Measurements from ENCODE around the gene CLUH.

Gene CLUH

GRCh38 chr17:2711608-2712299, at the start of gene CLUH:
Gene CLUH, minus strand, starts transcription at chr17:2711764. Its CDS starts 103 bp downstream, at chr17:2711661.
- DNase-seq (ENCODE audit: extremely low read depth in 1 of 2, low read depth in 1 of 2): peak; percentile 94

GRCh38 chr17:2758870-2759269, 47.3 kb upstream of the CLUH start:
- no peak for DNase-seq (ENCODE audit: extremely low read depth in 1 of 2, low read depth in 1 of 2)

- DNase-seq (ENCODE audit: extremely low read depth in 1 of 2, low read depth in 1 of 2): no peak
These were observed 44.5 kb upstream of the CLUH start for GRCh38 chr17:2755891-2756724.

GRCh38 chr17:2751491-2751890, 39.9 kb upstream of the CLUH start:
- DNase-seq (ENCODE audit: extremely low read depth in 1 of 2, low read depth in 1 of 2): no peak

GRCh38 chr17:2750721-2751120, 39.2 kb upstream of the CLUH start:
- no peak for DNase-seq (ENCODE audit: extremely low read depth in 1 of 2, low read depth in 1 of 2)

- DNase-seq (ENCODE audit: extremely low read depth in 1 of 2, low read depth in 1 of 2): peak; percentile 24 to 59
These were observed 38.2 kb upstream of the CLUH start for GRCh38 chr17:2749784-2750181.

GRCh38 chr17:2749058-2749783, 37.7 kb upstream of the CLUH start, which contains the start of gene CCDC92B:
Gene CCDC92B, minus strand, starts transcription at chr17:2749652. Its CDS starts 14,507 bp downstream, at chr17:2735145.
- no peak for DNase-seq (ENCODE audit: extremely low read depth in 1 of 2, low read depth in 1 of 2)

GRCh38 chr17:2745317-2746037, 33.9 kb upstream of the CLUH start:
- DNase-seq (ENCODE audit: extremely low read depth in 1 of 2, low read depth in 1 of 2): no peak

GRCh38 chr17:2737693-2738092, 26.1 kb upstream of the CLUH start:
- no peak for DNase-seq (ENCODE audit: extremely low read depth in 1 of 2, low read depth in 1 of 2)

- no peak for DNase-seq (ENCODE audit: extremely low read depth in 1 of 2, low read depth in 1 of 2)
These were observed 25.4 kb upstream of the CLUH start for GRCh38 chr17:2736956-2737355.

- no peak for DNase-seq (ENCODE audit: extremely low read depth in 1 of 2, low read depth in 1 of 2)
These were observed 24.3 kb upstream of the CLUH start for GRCh38 chr17:2735896-2736295.

- DNase-seq (ENCODE audit: extremely low read depth in 1 of 2, low read depth in 1 of 2): no peak
These were observed 23.4 kb upstream of the CLUH start for GRCh38 chr17:2734939-2735338.

- DNase-seq (ENCODE audit: extremely low read depth in 1 of 2, low read depth in 1 of 2): no peak
These were observed 20.2 kb upstream of the CLUH start for GRCh38 chr17:2731807-2732206.

GRCh38 chr17:2730764-2731353, 19.3 kb upstream of the CLUH start:
- no peak for DNase-seq (ENCODE audit: extremely low read depth in 1 of 2, low read depth in 1 of 2)

GRCh38 chr17:2724784-2725164, 13.2 kb upstream of the CLUH start:
- DNase-seq (ENCODE audit: extremely low read depth in 1 of 2, low read depth in 1 of 2): no peak

- no peak for DNase-seq (ENCODE audit: extremely low read depth in 1 of 2, low read depth in 1 of 2)
These were observed 12.6 kb upstream of the CLUH start for GRCh38 chr17:2723997-2724783.

- DNase-seq (ENCODE audit: extremely low read depth in 1 of 2, low read depth in 1 of 2): no peak
These were observed 12.0 kb upstream of the CLUH start for GRCh38 chr17:2723505-2723996.

- no peak for DNase-seq (ENCODE audit: extremely low read depth in 1 of 2, low read depth in 1 of 2)
These were observed 11.0 kb upstream of the CLUH start for GRCh38 chr17:2722611-2723010.

- no peak for DNase-seq (ENCODE audit: extremely low read depth in 1 of 2, low read depth in 1 of 2)
These were observed 10.0 kb upstream of the CLUH start for GRCh38 chr17:2721603-2722002.

GRCh38 chr17:2719861-2720260, 8.3 kb upstream of the CLUH start:
- DNase-seq (ENCODE audit: extremely low read depth in 1 of 2, low read depth in 1 of 2): no peak

Data from stimulated activated CD8-positive, alpha-beta memory T cell treated with anti-CD3 and anti-CD28 coated beads, Interleukin-7, amount 100 ng/mL, for 48 hours (primary cell).